Prostate gland (tissue), 2 donors: ENCODE data around the gene TJP2. TPM values are rescaled to one million over a fixed set of nuclear protein-coding genes. Genes with fewer than 3 reads are reported as not detected.

Source experiments
- DNase-seq: peaks from one replicate; pipeline ENCODE4 v3.0.0-alpha.2; 2019; ENCODE audit warnings: low spot score
- H3K27ac ChIP-seq, 2 donors: fragments of 200-600 bp; sonication (generic); 2 replicates each; pipeline ENCODE4 v1.5.1; 2017 to 2019
- H3K27me3 ChIP-seq: fragments of 200-600 bp; sonication (generic); replicated peaks from 2 replicates; pipeline ENCODE4 v1.5.1; 2019; ENCODE audit not compliant: insufficient read depth
- H3K36me3 ChIP-seq, 2 donors: fragments of 200-600 bp; sonication (generic); 1 replicate in 1 of 2; 2 replicates in 1 of 2; pipeline versions ENCODE4 v1.5.1 to v1.8.1; 2017 to 2019
- H3K4me1 ChIP-seq: fragments of 200-600 bp; sonication (generic); replicated peaks from 2 replicates; pipeline ENCODE4 v1.5.1; 2019
- H3K4me3 ChIP-seq, 2 donors: fragments of 200-600 bp; sonication (generic); 2 replicates each; pipeline ENCODE4 v1.5.1; 2017 to 2019
- H3K9me3 ChIP-seq: fragments of 200-600 bp; sonication (generic); 2 replicates; pipeline ENCODE4 v1.5.1; 2017
- CTCF ChIP-seq, 4 experiments: fragments of 200-600 bp in 2 of 4; fragments of 450-650 bp in 2 of 4; sonication (generic) in 2 of 4; IDR thresholded peaks; 1 replicate in 3 of 4; 2 replicates in 1 of 4; pipeline ENCODE4 v1.5.1; 2016 to 2019; ENCODE audit warnings: antibody characterized with exemption in 4 of 4, mild to moderate bottlenecking in 2 of 4, moderate library complexity in 2 of 4
- POLR2A ChIP-seq: fragments of 450-650 bp; IDR thresholded peaks from one replicate; pipeline ENCODE4 v1.6.1; 2016; ENCODE audit warnings: antibody characterized with exemption, mild to moderate bottlenecking
- POLR2AphosphoS5 ChIP-seq: sonication (generic); formaldehyde crosslinking; IDR thresholded peaks from one replicate; pipeline ENCODE4 v1.6.1; 2017; ENCODE audit warnings: antibody characterized with exemption
- WGBS: methylation state at CpG from one replicate; pipeline ENCODE4 v1.1.5; 2018; 5-methylcytosine and 5-hydroxymethylcytosine counted together
- intact Hi-C: fragments of 100-400 bp; cut with DNase I; formaldehyde crosslinking; loops from one replicate; pipeline ENCODE4 v1.14.2; 2022
- total RNA-seq, 2 donors: library from RNA; depleted of rRNA; stranded (reverse); fragments of >200 nt; gene quantifications; one replicate each; pipeline ENCODE4 v1.1.0, GENCODE V29; 2016

TJP2 gene
- total RNA-seq, 2 donors from 2014 or later: 117 to 166 TPM

GRCh38 chr9:69319324-69320025 lies 145.4 kb downstream of the TJP2 start:
- DNase-seq: no peak
- no peak overlapping the region for H3K4me3 ChIP-seq
- intact Hi-C loops: no loop called here
- whole genome bisulfite sequencing: 68% methylated on average over 6 of the region's 6 CpGs
- H3K9me3 ChIP-seq: no peaks in the 10 kb centered on the region
- H3K27ac ChIP-seq: no peak overlapping the region
- no peaks in the 10 kb centered on the region for H3K27me3 ChIP-seq
- no peaks in the 10 kb centered on the region for H3K4me1 ChIP-seq
- no peaks in the 10 kb centered on the region for H3K36me3 ChIP-seq
- TF ChIP-seq POLR2A (no peak), CTCF (IDR thresholded peaks at IDR 0.05) (no peak), POLR2AphosphoS5 (no peak)

GRCh38 chr9:69322256-69322655 lies 148.2 kb downstream of the TJP2 start:
- H3K4me1 ChIP-seq: no peaks in the 10 kb centered on the region
- H3K36me3 ChIP-seq: no peaks in the 10 kb centered on the region
- H3K27me3 ChIP-seq: no peaks in the 10 kb centered on the region
- no peaks in the 10 kb centered on the region for H3K9me3 ChIP-seq
- no peak for DNase-seq
- no peak overlapping the region for H3K4me3 ChIP-seq
- WGBS: 80% methylated on average over 1 of the region's 1 CpG
- H3K27ac ChIP-seq: no peak overlapping the region
- no peak for TF ChIP-seq POLR2A
- TF ChIP-seq CTCF (IDR thresholded peaks at IDR 0.05): no peak
- TF ChIP-seq POLR2AphosphoS5: no peak
- intact Hi-C loops: no loop called here

- no peaks in the 10 kb centered on the region for H3K27me3 ChIP-seq
- H3K9me3 ChIP-seq: no peaks in the 10 kb centered on the region
- no peak overlapping the region for H3K4me3 ChIP-seq
- no peak for DNase-seq
- no peak overlapping the region for H3K27ac ChIP-seq
- TF ChIP-seq CTCF (IDR thresholded peaks at IDR 0.05) (no peak), POLR2A (no peak), POLR2AphosphoS5 (no peak)
- intact Hi-C loops: no loop called here
- H3K4me1 ChIP-seq: peaks cover under 1% of the 10 kb centered on the region
- WGBS: 39% methylated on average over 2 of the region's 2 CpGs
- H3K36me3 ChIP-seq: no peaks in the 10 kb centered on the region
These were observed 149.8 kb downstream of the TJP2 start for GRCh38 chr9:69323861-69324260.

Other genes with a start within 250 kb of the TJP2 start
- gene PRKACG, start 160.2 kb upstream of the TJP2 start, total RNA-seq: 1 to 10 TPM in 1 of 2 donors, not detected in 1; 5.1 TPM
- gene FXN, start 138.5 kb upstream of the TJP2 start, total RNA-seq: 10 to 100 TPM in 1 of 2 donors, 1 to 10 TPM in 1; 9.6 to 17.8 TPM
- gene ENTREP1, start 150.9 kb downstream of the TJP2 start, total RNA-seq: 10 to 100 TPM; 10.2 to 32.8 TPM